OCI-LY3 (cell line): ENCODE results near the gene SOX8.

Experiments
- H2AFZ ChIP-seq: fragments of 200-600, 300-600 bp; shearing (Covaris generic); 2 replicates; pipeline ENCODE4 v1.6.0; 2014; ENCODE audit warnings: antibody characterized with exemption, low read depth, low read length
- H3K27ac ChIP-seq: fragments of 200-600, 300-600 bp; sonication (generic); 2 replicates; pipeline ENCODE4 v1.5.1; 2014; ENCODE audit warnings: mild to moderate bottlenecking, low read length, moderate library complexity, mixed read lengths
- H3K27me3 ChIP-seq: fragments of 200-600, 300-600 bp; sonication (generic); 2 replicates; pipeline ENCODE4 v1.6.1; 2014; ENCODE audit warnings: low read depth, low read length, mixed read lengths
- H3K36me3 ChIP-seq: fragments of 200-600, 300-600 bp; sonication (generic); replicated peaks from 2 replicates; pipeline ENCODE3; 2014; ENCODE audit warnings: low read depth, low read length, mixed read lengths
- H3K4me1 ChIP-seq: fragments of 300-600, 200-600 bp; sonication (generic); 2 replicates; pipeline ENCODE4 v1.6.1; 2014; ENCODE audit warnings: low read length, mixed read lengths
- H3K4me2 ChIP-seq: fragments of 200-600, 300-600 bp; sonication (generic); 2 replicates; pipeline ENCODE4 v1.6.1; 2014; ENCODE audit warnings: low read length, mixed read lengths
- H3K4me3 ChIP-seq: fragments of 300-600, 200-600 bp; sonication (generic); 2 replicates; pipeline ENCODE4 v1.5.1; 2014; ENCODE audit warnings: antibody characterized with exemption, mild to moderate bottlenecking, low read length, moderate library complexity
- H3K79me2 ChIP-seq: fragments of 300-600, 200-600 bp; shearing (Covaris generic); 2 replicates; pipeline ENCODE4 v1.6.1; 2014; ENCODE audit warnings: mild to moderate bottlenecking, low read length, mixed read lengths
- H3K9ac ChIP-seq: fragments of 300-600, 200-600 bp; shearing (Covaris generic); 2 replicates; pipeline ENCODE4 v1.6.0; 2014; ENCODE audit warnings: mild to moderate bottlenecking, low read length, moderate library complexity
- H3K9me3 ChIP-seq: fragments of 200-600, 300-600 bp; shearing (Covaris generic); 2 replicates; pipeline ENCODE4 v1.6.1; 2014; ENCODE audit warnings: low read length, mixed read lengths; ENCODE audit not compliant: insufficient read depth
- H4K20me1 ChIP-seq: fragments of 200-600, 300-600 bp; sonication (generic); 2 replicates; pipeline ENCODE4 v1.6.1; 2016; ENCODE audit warnings: low read length, mixed read lengths; ENCODE audit not compliant: insufficient read depth
- EZH2phosphoT487 ChIP-seq: fragments of 200-600 bp; shearing (Covaris generic); IDR thresholded peaks from 2 replicates; pipeline ENCODE4 v1.6.1; 2018; ENCODE audit warnings: antibody characterized with exemption, mixed run types, low read depth
- TF ChIP-seq, protein P1 (sequence below): fragments of 200-600, 300-600 bp; sonication (generic); IDR thresholded peaks from 2 replicates; pipeline ENCODE4 v1.5.1; 2014; ENCODE audit warnings: antibody characterized with exemption, low read length, low read depth

SOX8 gene

DNA sequence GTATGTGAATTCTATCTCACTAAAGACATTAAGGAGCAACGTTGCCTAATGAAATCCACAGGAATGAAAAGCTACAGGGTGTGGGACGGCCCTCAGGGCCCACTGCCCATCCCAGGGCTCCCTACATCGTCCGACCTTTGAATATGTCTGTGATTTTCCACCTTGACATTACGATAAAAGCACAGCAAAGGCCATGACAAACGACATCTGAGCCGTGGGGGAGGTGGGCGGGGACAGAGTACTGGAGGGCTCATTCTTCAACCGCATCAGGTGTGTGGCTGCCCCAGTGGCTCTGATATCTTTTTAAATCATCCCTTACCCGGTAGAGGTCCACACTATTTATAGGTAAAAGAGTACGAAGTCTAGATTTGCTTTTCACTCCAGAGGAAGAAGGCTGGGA lies 45.9 kb upstream of the SOX8 start:
- Histone ChIP-seq H2AFZ (no peak overlapping the region), H3K4me3 (no peak overlapping the region), H3K4me1 (no peaks in the 10 kb centered on the region), H3K4me2 (no peak overlapping the region), H4K20me1 (no peaks in the 10 kb centered on the region), H3K27me3 (no peaks in the 10 kb centered on the region), H3K27ac (no peak overlapping the region), H3K79me2 (no peaks in the 10 kb centered on the region), H3K9me3 (no peaks in the 10 kb centered on the region), H3K9ac (no peak overlapping the region), H3K36me3 (no peaks in the 10 kb centered on the region)
- TF ChIP-seq, protein P1, sequence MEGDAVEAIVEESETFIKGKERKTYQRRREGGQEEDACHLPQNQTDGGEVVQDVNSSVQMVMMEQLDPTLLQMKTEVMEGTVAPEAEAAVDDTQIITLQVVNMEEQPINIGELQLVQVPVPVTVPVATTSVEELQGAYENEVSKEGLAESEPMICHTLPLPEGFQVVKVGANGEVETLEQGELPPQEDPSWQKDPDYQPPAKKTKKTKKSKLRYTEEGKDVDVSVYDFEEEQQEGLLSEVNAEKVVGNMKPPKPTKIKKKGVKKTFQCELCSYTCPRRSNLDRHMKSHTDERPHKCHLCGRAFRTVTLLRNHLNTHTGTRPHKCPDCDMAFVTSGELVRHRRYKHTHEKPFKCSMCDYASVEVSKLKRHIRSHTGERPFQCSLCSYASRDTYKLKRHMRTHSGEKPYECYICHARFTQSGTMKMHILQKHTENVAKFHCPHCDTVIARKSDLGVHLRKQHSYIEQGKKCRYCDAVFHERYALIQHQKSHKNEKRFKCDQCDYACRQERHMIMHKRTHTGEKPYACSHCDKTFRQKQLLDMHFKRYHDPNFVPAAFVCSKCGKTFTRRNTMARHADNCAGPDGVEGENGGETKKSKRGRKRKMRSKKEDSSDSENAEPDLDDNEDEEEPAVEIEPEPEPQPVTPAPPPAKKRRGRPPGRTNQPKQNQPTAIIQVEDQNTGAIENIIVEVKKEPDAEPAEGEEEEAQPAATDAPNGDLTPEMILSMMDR, result no peak
- no peak for TF ChIP-seq EZH2phosphoT487

DNA sequence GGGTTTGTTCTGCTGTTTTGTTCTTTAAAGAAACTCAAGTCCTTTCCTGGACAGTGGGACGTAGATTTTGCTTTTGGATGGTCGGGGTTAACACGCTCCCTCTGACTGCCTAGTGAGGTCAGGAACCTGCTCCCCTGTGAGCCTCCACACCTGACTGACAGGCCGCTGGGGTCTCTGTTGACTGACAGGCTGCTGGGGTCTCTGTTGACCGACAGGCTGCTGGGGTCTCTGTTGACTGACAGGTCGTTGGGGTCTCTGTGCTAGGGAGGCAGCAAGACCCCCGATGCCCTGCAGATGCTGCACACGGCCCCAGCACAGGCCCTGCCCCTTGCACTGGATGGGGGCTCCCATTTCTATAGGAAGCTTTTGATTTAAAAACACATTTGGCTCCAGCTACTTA lies 44.3 kb upstream of the SOX8 start:
- no peak overlapping the region for H3K9ac ChIP-seq
- H3K4me1 ChIP-seq, result no peaks in the 10 kb centered on the region
- no peak for TF ChIP-seq EZH2phosphoT487
- TF ChIP-seq, protein P1, result no peak
- no peaks in the 10 kb centered on the region for H3K79me2 ChIP-seq
- peaks cover 4% of the 10 kb centered on the region; the same call in 1 of the 2 replicates for H3K9me3 ChIP-seq
- no peak overlapping the region for H3K4me3 ChIP-seq
- no peaks in the 10 kb centered on the region for H4K20me1 ChIP-seq
- no peaks in the 10 kb centered on the region for H3K36me3 ChIP-seq
- no peak overlapping the region for H3K27ac ChIP-seq
- H2AFZ ChIP-seq, result no peak overlapping the region
- H3K4me2 ChIP-seq, result no peak overlapping the region
- no peaks in the 10 kb centered on the region for H3K27me3 ChIP-seq

DNA sequence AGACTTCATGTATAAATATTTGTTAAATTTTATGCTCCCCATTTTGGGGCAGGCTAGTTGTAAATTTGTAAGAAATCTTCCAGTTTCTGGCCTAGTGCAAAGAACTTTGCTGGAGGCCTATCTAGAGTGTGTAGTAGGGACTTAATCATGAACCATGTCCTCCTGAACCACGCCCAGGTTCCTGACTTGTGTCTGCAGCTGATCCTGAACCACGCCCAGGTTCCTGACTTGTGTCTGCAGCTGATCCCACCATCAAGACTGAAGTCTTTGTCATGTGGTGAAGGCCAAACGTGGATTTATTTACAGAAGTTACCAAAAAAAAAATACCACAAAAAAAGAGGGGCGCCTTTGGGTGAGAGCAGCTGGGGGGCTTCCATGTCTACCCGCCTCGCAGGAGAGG lies 43.8 kb upstream of the SOX8 start:
- Histone ChIP-seq H2AFZ (no peak overlapping the region), H3K27me3 (no peaks in the 10 kb centered on the region), H3K9ac (no peak overlapping the region), H3K4me2 (no peak overlapping the region), H3K4me3 (no peak overlapping the region), H3K79me2 (no peaks in the 10 kb centered on the region), H3K9me3 (peaks cover 4% of the 10 kb centered on the region; the same call in 1 of the 2 replicates), H4K20me1 (no peaks in the 10 kb centered on the region), H3K4me1 (no peaks in the 10 kb centered on the region), H3K27ac (no peak overlapping the region), H3K36me3 (no peaks in the 10 kb centered on the region)
- no peak for TF ChIP-seq EZH2phosphoT487
- TF ChIP-seq, protein P1, result no peak

DNA sequence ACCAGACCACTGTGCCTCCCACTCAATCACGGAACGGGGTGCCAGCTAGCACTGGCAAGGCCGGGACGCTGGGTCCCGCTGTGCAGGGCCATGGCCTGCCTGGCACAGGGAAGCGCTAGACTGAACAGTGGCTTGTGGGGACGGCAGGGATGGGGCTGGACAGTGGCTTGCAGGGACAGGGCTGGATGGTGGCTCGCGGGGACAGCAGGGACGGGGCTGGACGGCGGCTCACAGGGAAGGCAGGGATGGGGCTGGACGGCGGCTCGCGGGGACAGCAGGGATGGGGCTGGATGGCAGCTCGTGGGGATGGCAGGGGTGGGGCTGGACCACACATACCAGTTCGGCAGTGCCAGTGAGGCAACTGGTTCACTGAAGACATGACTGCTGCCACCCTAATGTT lies 43.4 kb upstream of the SOX8 start:
- H3K27me3 ChIP-seq, result no peaks in the 10 kb centered on the region

More for the DNA sequence above, 43.4 kb upstream of the SOX8 start:
- H3K36me3 ChIP-seq, result no peaks in the 10 kb centered on the region
- no peak overlapping the region for H3K9ac ChIP-seq
- no peak overlapping the region for H3K4me3 ChIP-seq
- H3K4me1 ChIP-seq, result no peaks in the 10 kb centered on the region
- TF ChIP-seq, protein P1, result no peak
- no peak for TF ChIP-seq EZH2phosphoT487
- H3K27ac ChIP-seq, result no peak overlapping the region
- peaks cover 4% of the 10 kb centered on the region; the same call in 1 of the 2 replicates for H3K9me3 ChIP-seq
- H4K20me1 ChIP-seq, result no peaks in the 10 kb centered on the region
- no peaks in the 10 kb centered on the region for H3K79me2 ChIP-seq
- H2AFZ ChIP-seq, result no peak overlapping the region
- no peak overlapping the region for H3K4me2 ChIP-seq
